HEK293 (cell line): ENCODE results near the gene HMOX1.

Experiments
- GFI1B ChIP-seq: fragments of 450-650 bp; formaldehyde crosslinking; IDR thresholded peaks from 2 replicates; pipeline ENCODE4 v1.5.1; 2016; ENCODE audit warnings: missing biosample characterization, missing genetic modification characterization
- GLI2 ChIP-seq: fragments of 450-650 bp; formaldehyde crosslinking; IDR thresholded peaks from 2 replicates; pipeline ENCODE4; 2017; ENCODE audit warnings: missing biosample characterization, missing genetic modification characterization, low read depth, borderline replicate concordance
- MEIS1 ChIP-seq: sonication (generic); formaldehyde crosslinking; IDR thresholded peaks from 2 replicates; pipeline ENCODE4 v1.8.1; 2022; ENCODE audit warnings: missing genetic modification reagents, mild to moderate bottlenecking, borderline replicate concordance
- OVOL3 ChIP-seq: fragments of 450-650 bp; formaldehyde crosslinking; IDR thresholded peaks from 2 replicates; pipeline ENCODE4 v1.5.1; 2016; ENCODE audit warnings: missing biosample characterization, missing genetic modification characterization
- REPIN1 ChIP-seq: fragments of 450-650 bp; formaldehyde crosslinking; IDR thresholded peaks from 2 replicates; pipeline ENCODE4 v1.5.1; 2017; ENCODE audit warnings: missing biosample characterization, missing genetic modification characterization, low read depth
- SCRT1 ChIP-seq: fragments of 450-650 bp; formaldehyde crosslinking; IDR thresholded peaks from 2 replicates; pipeline ENCODE4 v1.5.1; 2016; ENCODE audit warnings: missing biosample characterization, missing genetic modification characterization, borderline replicate concordance
- SETDB1 ChIP-seq: IDR thresholded peaks from one replicate; pipeline ENCODE4 v1.6.1; 2017; ENCODE audit warnings: mild to moderate bottlenecking, low read length, moderate library complexity, mixed read lengths; ENCODE audit not compliant: insufficient read length
- ZBTB21 ChIP-seq: fragments of 450-650 bp; formaldehyde crosslinking; IDR thresholded peaks from 2 replicates; pipeline ENCODE4 v1.5.1; 2017; ENCODE audit warnings: missing biosample characterization, missing genetic modification characterization
- ZBTB7A ChIP-seq: fragments of 450-650 bp; formaldehyde crosslinking; IDR thresholded peaks from 2 replicates; pipeline ENCODE4 v1.5.1; 2016; ENCODE audit warnings: low read depth, missing biosample characterization, missing genetic modification characterization
- ZEB2 ChIP-seq: fragments of 450-650 bp; formaldehyde crosslinking; IDR thresholded peaks from 2 replicates; pipeline ENCODE4 v1.5.1; 2016; ENCODE audit warnings: missing biosample characterization, missing genetic modification characterization
- ZNF146 ChIP-seq: fragments of 450-650 bp; formaldehyde crosslinking; IDR thresholded peaks from 2 replicates; pipeline ENCODE4 v1.5.1; 2016; ENCODE audit warnings: missing biosample characterization, missing genetic modification characterization
- ZNF2 ChIP-seq: fragments of 450-650 bp; formaldehyde crosslinking; IDR thresholded peaks from 2 replicates; pipeline ENCODE4 v1.5.1; 2016; ENCODE audit warnings: missing biosample characterization, missing genetic modification characterization
- ZNF211 ChIP-seq: fragments of 450-650 bp; formaldehyde crosslinking; IDR thresholded peaks from 2 replicates; pipeline ENCODE4 v1.5.1; 2016; ENCODE audit warnings: low read depth, missing biosample characterization, missing genetic modification characterization
- ZNF341 ChIP-seq: fragments of 450-650 bp; formaldehyde crosslinking; IDR thresholded peaks from 2 replicates; pipeline ENCODE4; 2016; ENCODE audit warnings: low read depth, missing biosample characterization, missing genetic modification characterization
- ZNF548 ChIP-seq: fragments of 450-650 bp; formaldehyde crosslinking; IDR thresholded peaks from 2 replicates; pipeline ENCODE4 v1.5.1; 2016; ENCODE audit warnings: missing biosample characterization, missing genetic modification characterization
- ZNF654 ChIP-seq: fragments of 450-650 bp; formaldehyde crosslinking; IDR thresholded peaks from 2 replicates; pipeline ENCODE4 v1.5.1; 2016; ENCODE audit warnings: low read depth, missing biosample characterization, missing genetic modification characterization
- ZNF677 ChIP-seq: fragments of 450-650 bp; IDR thresholded peaks from 2 replicates; pipeline ENCODE4 v1.5.0; 2018; ENCODE audit warnings: missing biosample characterization, mild to moderate bottlenecking, missing genetic modification characterization, moderate library complexity
- ZNF776 ChIP-seq: fragments of 450-650 bp; formaldehyde crosslinking; IDR thresholded peaks from 2 replicates; pipeline ENCODE4 v1.5.0; 2017; ENCODE audit warnings: missing biosample characterization, missing genetic modification characterization, borderline replicate concordance
- ZNF777 ChIP-seq: fragments of 450-650 bp; formaldehyde crosslinking; IDR thresholded peaks from 2 replicates; pipeline ENCODE4 v1.5.1; 2017; ENCODE audit warnings: missing biosample characterization, missing genetic modification characterization, borderline replicate concordance
- ZNF830 ChIP-seq: fragments of 450-650 bp; IDR thresholded peaks from 2 replicates; pipeline ENCODE4 v1.5.0; 2018; ENCODE audit warnings: missing biosample characterization, missing genetic modification characterization, low read depth, mild to moderate bottlenecking, moderate library complexity
- ZXDB ChIP-seq: fragments of 450-650 bp; formaldehyde crosslinking; IDR thresholded peaks from 2 replicates; pipeline ENCODE4 v1.5.1; 2016; ENCODE audit warnings: missing biosample characterization, missing genetic modification characterization
- TF ChIP-seq, protein P1 (sequence below): fragments of 450-650 bp; formaldehyde crosslinking; IDR thresholded peaks from 2 replicates; pipeline ENCODE4 v1.5.1; 2016; ENCODE audit warnings: missing biosample characterization, missing genetic modification characterization
- TF ChIP-seq, protein P2 (sequence below): fragments of 450-650 bp; formaldehyde crosslinking; IDR thresholded peaks from 2 replicates; pipeline ENCODE4 v1.5.1; 2017; ENCODE audit warnings: missing biosample characterization, missing genetic modification characterization
- TF ChIP-seq, protein P3 (sequence below): fragments of 450-650 bp; formaldehyde crosslinking; IDR thresholded peaks from 2 replicates; pipeline ENCODE4 v1.5.1; 2017; ENCODE audit warnings: missing biosample characterization, missing genetic modification characterization
- TF ChIP-seq, protein P4 (sequence below): fragments of 450-650 bp; formaldehyde crosslinking; IDR thresholded peaks from 2 replicates; pipeline ENCODE4 v1.5.1; 2016; ENCODE audit warnings: missing biosample characterization, missing genetic modification characterization
- TF ChIP-seq, protein P5 (sequence below): fragments of 450-650 bp; formaldehyde crosslinking; IDR thresholded peaks from 2 replicates; pipeline ENCODE4 v1.5.1; 2017; ENCODE audit warnings: missing biosample characterization, missing genetic modification characterization
- TF ChIP-seq, protein P6 (sequence below): fragments of 450-650 bp; formaldehyde crosslinking; IDR thresholded peaks from 2 replicates; pipeline ENCODE4 v1.5.1; 2016; ENCODE audit warnings: missing biosample characterization, missing genetic modification characterization

The HMOX1 gene

DNA sequence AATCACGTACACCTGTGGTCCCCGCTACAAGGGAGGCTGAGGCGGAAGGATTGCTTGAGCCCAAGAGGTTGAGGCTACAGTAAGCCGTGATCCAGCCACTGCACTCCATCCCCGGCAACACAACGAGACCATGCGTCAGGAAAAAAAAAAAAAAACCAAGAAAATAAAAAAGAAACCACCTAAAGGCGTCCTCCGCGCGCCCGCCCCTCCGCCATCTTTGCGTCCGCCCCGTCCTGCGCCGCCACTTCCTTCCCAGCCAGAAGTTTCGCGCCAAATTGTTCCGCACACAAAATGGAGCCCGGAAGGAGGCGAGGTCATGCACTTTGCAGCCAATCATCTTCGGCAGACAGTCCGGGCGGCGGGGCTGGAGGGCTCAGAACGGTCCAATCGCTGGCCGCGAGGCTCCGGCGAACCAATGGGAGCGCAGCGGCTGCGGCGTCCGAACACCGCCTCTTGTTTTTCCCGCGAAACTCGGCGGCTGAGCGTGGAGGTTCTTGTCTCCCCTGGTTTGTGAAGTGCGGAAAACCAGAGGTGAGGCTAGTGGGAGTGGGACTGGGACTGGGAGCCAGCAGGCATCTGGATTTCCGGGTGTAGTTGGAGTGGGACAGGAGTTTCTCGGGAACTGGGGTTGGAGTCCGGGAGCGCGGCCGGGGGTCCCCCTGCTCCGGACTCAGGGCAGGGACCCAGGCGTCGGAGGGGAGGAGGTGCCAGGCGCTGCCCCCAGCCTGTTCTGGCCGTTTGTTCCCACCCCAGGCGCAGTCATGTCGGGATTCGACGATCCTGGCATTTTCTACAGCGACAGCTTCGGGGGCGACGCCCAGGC is 19.0 kb downstream of the HMOX1 start, which contains the start of gene MCM5 (continued):
- TF ChIP-seq, protein P1, sequence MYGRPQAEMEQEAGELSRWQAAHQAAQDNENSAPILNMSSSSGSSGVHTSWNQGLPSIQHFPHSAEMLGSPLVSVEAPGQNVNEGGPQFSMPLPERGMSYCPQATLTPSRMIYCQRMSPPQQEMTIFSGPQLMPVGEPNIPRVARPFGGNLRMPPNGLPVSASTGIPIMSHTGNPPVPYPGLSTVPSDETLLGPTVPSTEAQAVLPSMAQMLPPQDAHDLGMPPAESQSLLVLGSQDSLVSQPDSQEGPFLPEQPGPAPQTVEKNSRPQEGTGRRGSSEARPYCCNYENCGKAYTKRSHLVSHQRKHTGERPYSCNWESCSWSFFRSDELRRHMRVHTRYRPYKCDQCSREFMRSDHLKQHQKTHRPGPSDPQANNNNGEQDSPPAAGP (tag by site-specific recombination): no peak
- TF ChIP-seq, protein P2, sequence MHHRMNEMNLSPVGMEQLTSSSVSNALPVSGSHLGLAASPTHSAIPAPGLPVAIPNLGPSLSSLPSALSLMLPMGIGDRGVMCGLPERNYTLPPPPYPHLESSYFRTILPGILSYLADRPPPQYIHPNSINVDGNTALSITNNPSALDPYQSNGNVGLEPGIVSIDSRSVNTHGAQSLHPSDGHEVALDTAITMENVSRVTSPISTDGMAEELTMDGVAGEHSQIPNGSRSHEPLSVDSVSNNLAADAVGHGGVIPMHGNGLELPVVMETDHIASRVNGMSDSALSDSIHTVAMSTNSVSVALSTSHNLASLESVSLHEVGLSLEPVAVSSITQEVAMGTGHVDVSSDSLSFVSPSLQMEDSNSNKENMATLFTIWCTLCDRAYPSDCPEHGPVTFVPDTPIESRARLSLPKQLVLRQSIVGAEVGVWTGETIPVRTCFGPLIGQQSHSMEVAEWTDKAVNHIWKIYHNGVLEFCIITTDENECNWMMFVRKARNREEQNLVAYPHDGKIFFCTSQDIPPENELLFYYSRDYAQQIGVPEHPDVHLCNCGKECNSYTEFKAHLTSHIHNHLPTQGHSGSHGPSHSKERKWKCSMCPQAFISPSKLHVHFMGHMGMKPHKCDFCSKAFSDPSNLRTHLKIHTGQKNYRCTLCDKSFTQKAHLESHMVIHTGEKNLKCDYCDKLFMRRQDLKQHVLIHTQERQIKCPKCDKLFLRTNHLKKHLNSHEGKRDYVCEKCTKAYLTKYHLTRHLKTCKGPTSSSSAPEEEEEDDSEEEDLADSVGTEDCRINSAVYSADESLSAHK (tag by site-specific recombination): peak; percentile 25; the same call in 1 of the 2 replicates
- peak; percentile 49; the same call in 1 of the 2 replicates for TF ChIP-seq ZBTB7A (tag by site-specific recombination)
- TF ChIP-seq SCRT1 (tag by site-specific recombination): 0 out of 2 replicates have a peak, but pooled peaks have one; percentile 61
- TF ChIP-seq ZNF211: no peak
- TF ChIP-seq, protein P3, sequence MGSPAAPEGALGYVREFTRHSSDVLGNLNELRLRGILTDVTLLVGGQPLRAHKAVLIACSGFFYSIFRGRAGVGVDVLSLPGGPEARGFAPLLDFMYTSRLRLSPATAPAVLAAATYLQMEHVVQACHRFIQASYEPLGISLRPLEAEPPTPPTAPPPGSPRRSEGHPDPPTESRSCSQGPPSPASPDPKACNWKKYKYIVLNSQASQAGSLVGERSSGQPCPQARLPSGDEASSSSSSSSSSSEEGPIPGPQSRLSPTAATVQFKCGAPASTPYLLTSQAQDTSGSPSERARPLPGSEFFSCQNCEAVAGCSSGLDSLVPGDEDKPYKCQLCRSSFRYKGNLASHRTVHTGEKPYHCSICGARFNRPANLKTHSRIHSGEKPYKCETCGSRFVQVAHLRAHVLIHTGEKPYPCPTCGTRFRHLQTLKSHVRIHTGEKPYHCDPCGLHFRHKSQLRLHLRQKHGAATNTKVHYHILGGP: no peak
- no peak for TF ChIP-seq REPIN1
- TF ChIP-seq OVOL3 (tag by site-specific recombination): no peak
- TF ChIP-seq, protein P4, sequence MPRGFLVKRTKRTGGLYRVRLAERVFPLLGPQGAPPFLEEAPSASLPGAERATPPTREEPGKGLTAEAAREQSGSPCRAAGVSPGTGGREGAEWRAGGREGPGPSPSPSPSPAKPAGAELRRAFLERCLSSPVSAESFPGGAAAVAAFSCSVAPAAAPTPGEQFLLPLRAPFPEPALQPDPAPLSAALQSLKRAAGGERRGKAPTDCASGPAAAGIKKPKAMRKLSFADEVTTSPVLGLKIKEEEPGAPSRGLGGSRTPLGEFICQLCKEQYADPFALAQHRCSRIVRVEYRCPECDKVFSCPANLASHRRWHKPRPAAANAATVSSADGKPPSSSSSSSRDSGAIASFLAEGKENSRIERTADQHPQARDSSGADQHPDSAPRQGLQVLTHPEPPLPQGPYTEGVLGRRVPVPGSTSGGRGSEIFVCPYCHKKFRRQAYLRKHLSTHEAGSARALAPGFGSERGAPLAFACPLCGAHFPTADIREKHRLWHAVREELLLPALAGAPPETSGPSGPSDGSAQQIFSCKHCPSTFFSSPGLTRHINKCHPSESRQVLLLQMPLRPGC: 0 out of 2 replicates have a peak, but pooled peaks have one; percentile 45
- TF ChIP-seq ZNF146: no peak
- no peak for TF ChIP-seq SETDB1
- no peak for TF ChIP-seq MEIS1 (CRISPR knock-in tag)
- TF ChIP-seq, protein P5, sequence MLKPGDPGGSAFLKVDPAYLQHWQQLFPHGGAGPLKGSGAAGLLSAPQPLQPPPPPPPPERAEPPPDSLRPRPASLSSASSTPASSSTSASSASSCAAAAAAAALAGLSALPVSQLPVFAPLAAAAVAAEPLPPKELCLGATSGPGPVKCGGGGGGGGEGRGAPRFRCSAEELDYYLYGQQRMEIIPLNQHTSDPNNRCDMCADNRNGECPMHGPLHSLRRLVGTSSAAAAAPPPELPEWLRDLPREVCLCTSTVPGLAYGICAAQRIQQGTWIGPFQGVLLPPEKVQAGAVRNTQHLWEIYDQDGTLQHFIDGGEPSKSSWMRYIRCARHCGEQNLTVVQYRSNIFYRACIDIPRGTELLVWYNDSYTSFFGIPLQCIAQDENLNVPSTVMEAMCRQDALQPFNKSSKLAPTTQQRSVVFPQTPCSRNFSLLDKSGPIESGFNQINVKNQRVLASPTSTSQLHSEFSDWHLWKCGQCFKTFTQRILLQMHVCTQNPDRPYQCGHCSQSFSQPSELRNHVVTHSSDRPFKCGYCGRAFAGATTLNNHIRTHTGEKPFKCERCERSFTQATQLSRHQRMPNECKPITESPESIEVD: no peak
- TF ChIP-seq ZNF654: no peak
- TF ChIP-seq ZBTB21 (tag by site-specific recombination): peak; percentile 59
- 0 out of 2 replicates have a peak, but pooled peaks have one; percentile 21 for TF ChIP-seq ZEB2
- TF ChIP-seq GLI2 (tag by site-specific recombination): no peak
- no peak for TF ChIP-seq ZNF548
- TF ChIP-seq ZNF777 (tag by site-specific recombination): no peak; the same call in 1 of the 2 replicates
- TF ChIP-seq ZNF776 (tag by site-specific recombination): no peak
- TF ChIP-seq ZNF341 (tag by site-specific recombination): no peak
- TF ChIP-seq ZXDB: peak; percentile 90
- no peak for TF ChIP-seq ZNF830 (tag by site-specific recombination)
- peak; percentile 73 for TF ChIP-seq ZNF2 (tag by site-specific recombination)
- TF ChIP-seq, protein P6, sequence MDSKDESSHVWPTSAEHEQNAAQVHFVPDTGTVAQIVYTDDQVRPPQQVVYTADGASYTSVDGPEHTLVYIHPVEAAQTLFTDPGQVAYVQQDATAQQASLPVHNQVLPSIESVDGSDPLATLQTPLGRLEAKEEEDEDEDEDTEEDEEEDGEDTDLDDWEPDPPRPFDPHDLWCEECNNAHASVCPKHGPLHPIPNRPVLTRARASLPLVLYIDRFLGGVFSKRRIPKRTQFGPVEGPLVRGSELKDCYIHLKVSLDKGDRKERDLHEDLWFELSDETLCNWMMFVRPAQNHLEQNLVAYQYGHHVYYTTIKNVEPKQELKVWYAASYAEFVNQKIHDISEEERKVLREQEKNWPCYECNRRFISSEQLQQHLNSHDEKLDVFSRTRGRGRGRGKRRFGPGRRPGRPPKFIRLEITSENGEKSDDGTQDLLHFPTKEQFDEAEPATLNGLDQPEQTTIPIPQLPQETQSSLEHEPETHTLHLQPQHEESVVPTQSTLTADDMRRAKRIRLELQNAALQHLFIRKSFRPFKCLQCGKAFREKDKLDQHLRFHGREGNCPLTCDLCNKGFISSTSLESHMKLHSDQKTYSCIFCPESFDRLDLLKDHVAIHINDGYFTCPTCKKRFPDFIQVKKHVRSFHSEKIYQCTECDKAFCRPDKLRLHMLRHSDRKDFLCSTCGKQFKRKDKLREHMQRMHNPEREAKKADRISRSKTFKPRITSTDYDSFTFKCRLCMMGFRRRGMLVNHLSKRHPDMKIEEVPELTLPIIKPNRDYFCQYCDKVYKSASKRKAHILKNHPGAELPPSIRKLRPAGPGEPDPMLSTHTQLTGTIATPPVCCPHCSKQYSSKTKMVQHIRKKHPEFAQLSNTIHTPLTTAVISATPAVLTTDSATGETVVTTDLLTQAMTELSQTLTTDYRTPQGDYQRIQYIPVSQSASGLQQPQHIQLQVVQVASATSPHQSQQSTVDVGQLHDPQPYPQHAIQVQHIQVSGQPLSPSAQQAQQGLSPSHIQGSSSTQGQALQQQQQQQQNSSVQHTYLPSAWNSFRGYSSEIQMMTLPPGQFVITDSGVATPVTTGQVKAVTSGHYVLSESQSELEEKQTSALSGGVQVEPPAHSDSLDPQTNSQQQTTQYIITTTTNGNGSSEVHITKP: no peak
- no peak for TF ChIP-seq GFI1B (tag by site-specific recombination)
- no peak for TF ChIP-seq ZNF677 (tag by site-specific recombination)
